Testis (tissue), 2 donors: Measurements from ENCODE around the gene PSD2.

Experiments used
- CTCF ChIP-seq, 3 experiments: fragments of 450-650 bp in 2 of 3; fragments of 200-600 bp in 1 of 3; sonication (generic) in 1 of 3; IDR thresholded peaks; one replicate each; pipeline ENCODE4 v1.5.1; 2016 to 2019; ENCODE audit warnings: antibody characterized with exemption in 3 of 3, mild to moderate bottlenecking in 2 of 3, moderate library complexity in 1 of 3
- POLR2A ChIP-seq: fragments of 450-650 bp; IDR thresholded peaks from one replicate; pipeline ENCODE4 v1.6.1; 2017; ENCODE audit warnings: antibody characterized with exemption, mild to moderate bottlenecking, moderate library complexity

- TF ChIP-seq POLR2A: no peak
- TF ChIP-seq CTCF (IDR thresholded peaks at IDR 0.05): no peak
Observed at GRCh38 chr5:139889410-139889809, 93.8 kb downstream of the PSD2 start.
